HEK293 (cell line): ENCODE measurements around the gene SERPINB4.
"Not testable (repeated sequence)": the region's sequence is repeated elsewhere in the genome, so short reads cannot be mapped to it uniquely, and the experiment has no call there.

Experiments
- ZEB2 ChIP-seq: fragments of 450-650 bp; formaldehyde crosslinking; IDR thresholded peaks from 2 replicates; pipeline ENCODE4 v1.5.1; 2016; ENCODE audit warnings: missing biosample characterization, missing genetic modification characterization
- ZNF426 ChIP-seq: fragments of 450-650 bp; formaldehyde crosslinking; IDR thresholded peaks from 2 replicates; pipeline ENCODE4 v1.5.1; 2017; ENCODE audit warnings: missing biosample characterization, missing genetic modification characterization, mild to moderate bottlenecking, inconsistent platforms, moderate library complexity
- ZNF510 ChIP-seq: fragments of 450-650 bp; formaldehyde crosslinking; IDR thresholded peaks from 2 replicates; pipeline ENCODE4 v1.5.1; 2018; ENCODE audit warnings: mild to moderate bottlenecking, missing genetic modification characterization, missing biosample characterization; ENCODE audit not compliant: insufficient replicate concordance
- ZNF701 ChIP-seq: fragments of 450-650 bp; formaldehyde crosslinking; IDR thresholded peaks from 2 replicates; pipeline ENCODE4 v1.5.1; 2016; ENCODE audit warnings: missing biosample characterization, missing genetic modification characterization
- TF ChIP-seq, protein P1 (sequence below): fragments of 450-650 bp; formaldehyde crosslinking; IDR thresholded peaks from 2 replicates; pipeline ENCODE4 v1.5.1; 2016; ENCODE audit warnings: missing biosample characterization, missing genetic modification characterization

GRCh38 chr18:63642668-63643356, 1.2 kb downstream of the SERPINB4 start:
- TF ChIP-seq, protein P1, sequence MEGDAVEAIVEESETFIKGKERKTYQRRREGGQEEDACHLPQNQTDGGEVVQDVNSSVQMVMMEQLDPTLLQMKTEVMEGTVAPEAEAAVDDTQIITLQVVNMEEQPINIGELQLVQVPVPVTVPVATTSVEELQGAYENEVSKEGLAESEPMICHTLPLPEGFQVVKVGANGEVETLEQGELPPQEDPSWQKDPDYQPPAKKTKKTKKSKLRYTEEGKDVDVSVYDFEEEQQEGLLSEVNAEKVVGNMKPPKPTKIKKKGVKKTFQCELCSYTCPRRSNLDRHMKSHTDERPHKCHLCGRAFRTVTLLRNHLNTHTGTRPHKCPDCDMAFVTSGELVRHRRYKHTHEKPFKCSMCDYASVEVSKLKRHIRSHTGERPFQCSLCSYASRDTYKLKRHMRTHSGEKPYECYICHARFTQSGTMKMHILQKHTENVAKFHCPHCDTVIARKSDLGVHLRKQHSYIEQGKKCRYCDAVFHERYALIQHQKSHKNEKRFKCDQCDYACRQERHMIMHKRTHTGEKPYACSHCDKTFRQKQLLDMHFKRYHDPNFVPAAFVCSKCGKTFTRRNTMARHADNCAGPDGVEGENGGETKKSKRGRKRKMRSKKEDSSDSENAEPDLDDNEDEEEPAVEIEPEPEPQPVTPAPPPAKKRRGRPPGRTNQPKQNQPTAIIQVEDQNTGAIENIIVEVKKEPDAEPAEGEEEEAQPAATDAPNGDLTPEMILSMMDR (tag by site-specific recombination) = not testable (repeated sequence)
- TF ChIP-seq ZNF426; ZNF701 (tag by site-specific recombination); ZEB2 (tag by site-specific recombination); ZNF510 (tag by site-specific recombination): not testable (repeated sequence)
